Putamen (tissue), 1 donor: ENCODE data around the gene KLHDC7A.
A peak's percentile ranks its signal among the peaks of the same experiment; 100 is the strongest.
"Not testable (repeated sequence)": the region's sequence is repeated elsewhere in the genome, so short reads cannot be mapped to it uniquely, and the experiment has no call there.

Experiments used
- DNase-seq: peaks from one replicate; pipeline ENCODE4 v3.0.0-alpha.2; 2016; ENCODE audit warnings: low spot score

The KLHDC7A gene

GRCh38 chr1:18480315-18481189 is at the start of gene KLHDC7A:
TSS of gene KLHDC7A (plus strand) at chr1:18480930. CDS start at chr1:18480982, 52 bp downstream.
- DNase-seq = no peak

- peak; percentile 36 for DNase-seq
Observed at GRCh38 chr1:18434041-18434440, 46.7 kb upstream of the KLHDC7A start.

GRCh38 chr1:18440385-18441226 is 40.1 kb upstream of the KLHDC7A start:
- no peak for DNase-seq

- no peak for DNase-seq
Observed at GRCh38 chr1:18443587-18444520, 36.9 kb upstream of the KLHDC7A start.

GRCh38 chr1:18444563-18444962 is 36.2 kb upstream of the KLHDC7A start:
- DNase-seq = no peak

- no peak for DNase-seq
Observed at GRCh38 chr1:18446751-18447150, 34.0 kb upstream of the KLHDC7A start.

- DNase-seq = no peak
Observed at GRCh38 chr1:18447509-18448220, 33.1 kb upstream of the KLHDC7A start.

- no peak for DNase-seq
Observed at GRCh38 chr1:18448889-18449288, 31.8 kb upstream of the KLHDC7A start.

GRCh38 chr1:18452550-18452949 is 28.2 kb upstream of the KLHDC7A start:
- DNase-seq = no peak

GRCh38 chr1:18458133-18459092 is 22.3 kb upstream of the KLHDC7A start:
- DNase-seq = no peak

GRCh38 chr1:18461656-18462055 is 19.1 kb upstream of the KLHDC7A start:
- no peak for DNase-seq

GRCh38 chr1:18462517-18462916 is 18.2 kb upstream of the KLHDC7A start:
- not testable (repeated sequence) for DNase-seq

- no peak for DNase-seq
Observed at GRCh38 chr1:18463063-18463462, 17.7 kb upstream of the KLHDC7A start.

GRCh38 chr1:18463984-18464664 is 16.6 kb upstream of the KLHDC7A start:
- no peak for DNase-seq

- DNase-seq = peak; percentile 12
Observed at GRCh38 chr1:18464665-18465050, 16.1 kb upstream of the KLHDC7A start.

- DNase-seq = no peak
Observed at GRCh38 chr1:18466676-18467075, 14.1 kb upstream of the KLHDC7A start.

- DNase-seq = no peak
Observed at GRCh38 chr1:18468570-18468969, 12.2 kb upstream of the KLHDC7A start.

GRCh38 chr1:18469514-18469913 is 11.2 kb upstream of the KLHDC7A start:
- DNase-seq = no peak

- no peak for DNase-seq
Observed at GRCh38 chr1:18470671-18471355, 9.9 kb upstream of the KLHDC7A start.
